ENCODE results near the gene MNT.

MNT gene

DNA sequence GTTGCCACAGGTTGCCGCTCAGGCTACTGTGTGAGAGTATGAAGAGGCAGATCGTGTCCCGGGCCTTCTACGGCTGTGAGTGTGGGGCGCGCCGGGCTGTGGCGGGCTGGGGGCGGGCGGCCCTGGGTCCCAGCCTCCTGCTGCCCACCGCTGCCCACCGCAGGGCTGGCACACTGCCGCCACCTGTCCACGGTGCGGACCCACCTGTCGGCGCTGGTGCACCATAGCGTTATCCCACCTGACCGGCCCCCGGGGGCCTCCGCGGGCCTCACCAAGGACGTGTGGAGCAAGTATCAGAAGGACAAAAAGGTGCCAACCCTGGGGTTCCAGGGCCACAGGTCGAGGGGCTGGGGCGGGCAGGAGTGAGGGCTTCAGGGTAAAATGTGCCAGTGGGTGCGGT lies 28.7 kb downstream of the MNT start:
- Histone ChIP-seq H4K20me1 (ENCODE audit: insufficient read depth, low read length) (no peaks in the 10 kb centered on the region), H3K4me3 (ENCODE audit: low read length) (no peak overlapping the region), H3K79me2 (ENCODE audit: low read length) (no peaks in the 10 kb centered on the region), H3K4me2 (ENCODE audit: low read length) (no peak overlapping the region), H3K9me3 (ENCODE audit: insufficient read depth, low read length) (no peaks in the 10 kb centered on the region), H3K4me1 (ENCODE audit: low read length) (no peaks in the 10 kb centered on the region), H3K36me3 (replicated peaks; ENCODE audit: low read depth, low read length) (no peaks in the 10 kb centered on the region), H3K27me3 (ENCODE audit: low read depth, low read length) (no peaks in the 10 kb centered on the region), H3K27ac (ENCODE audit: low read length) (no peak overlapping the region), H2AFZ (ENCODE audit: low read depth, low read length) (no peak overlapping the region), H3K9ac (ENCODE audit: low read length) (no peak overlapping the region)
- TF ChIP-seq EZH2phosphoT487 (IDR thresholded peaks at IDR 0.05; ENCODE audit: low read depth): no peak
- TF ChIP-seq, protein P1, sequence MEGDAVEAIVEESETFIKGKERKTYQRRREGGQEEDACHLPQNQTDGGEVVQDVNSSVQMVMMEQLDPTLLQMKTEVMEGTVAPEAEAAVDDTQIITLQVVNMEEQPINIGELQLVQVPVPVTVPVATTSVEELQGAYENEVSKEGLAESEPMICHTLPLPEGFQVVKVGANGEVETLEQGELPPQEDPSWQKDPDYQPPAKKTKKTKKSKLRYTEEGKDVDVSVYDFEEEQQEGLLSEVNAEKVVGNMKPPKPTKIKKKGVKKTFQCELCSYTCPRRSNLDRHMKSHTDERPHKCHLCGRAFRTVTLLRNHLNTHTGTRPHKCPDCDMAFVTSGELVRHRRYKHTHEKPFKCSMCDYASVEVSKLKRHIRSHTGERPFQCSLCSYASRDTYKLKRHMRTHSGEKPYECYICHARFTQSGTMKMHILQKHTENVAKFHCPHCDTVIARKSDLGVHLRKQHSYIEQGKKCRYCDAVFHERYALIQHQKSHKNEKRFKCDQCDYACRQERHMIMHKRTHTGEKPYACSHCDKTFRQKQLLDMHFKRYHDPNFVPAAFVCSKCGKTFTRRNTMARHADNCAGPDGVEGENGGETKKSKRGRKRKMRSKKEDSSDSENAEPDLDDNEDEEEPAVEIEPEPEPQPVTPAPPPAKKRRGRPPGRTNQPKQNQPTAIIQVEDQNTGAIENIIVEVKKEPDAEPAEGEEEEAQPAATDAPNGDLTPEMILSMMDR (IDR thresholded peaks at IDR 0.05; ENCODE audit: low read depth, low read length): no peak

- H3K27ac ChIP-seq (ENCODE audit: low read length): no peak overlapping the region
- no peaks in the 10 kb centered on the region for H3K36me3 ChIP-seq (replicated peaks; ENCODE audit: low read depth, low read length)
- no peaks in the 10 kb centered on the region for H4K20me1 ChIP-seq (ENCODE audit: insufficient read depth, low read length)
- TF ChIP-seq, protein P1 (IDR thresholded peaks at IDR 0.05; ENCODE audit: low read depth, low read length): no peak
- TF ChIP-seq EZH2phosphoT487 (IDR thresholded peaks at IDR 0.05; ENCODE audit: low read depth): no peak
- H3K4me3 ChIP-seq (ENCODE audit: low read length): no peak overlapping the region
- no peak overlapping the region for H2AFZ ChIP-seq (ENCODE audit: low read depth, low read length)
- no peaks in the 10 kb centered on the region for H3K4me1 ChIP-seq (ENCODE audit: low read length)
- no peaks in the 10 kb centered on the region for H3K9me3 ChIP-seq (ENCODE audit: insufficient read depth, low read length)
- no peaks in the 10 kb centered on the region for H3K79me2 ChIP-seq (ENCODE audit: low read length)
- H3K4me2 ChIP-seq (ENCODE audit: low read length): no peak overlapping the region
- no peak overlapping the region for H3K9ac ChIP-seq (ENCODE audit: low read length)
- H3K27me3 ChIP-seq (ENCODE audit: low read depth, low read length): no peaks in the 10 kb centered on the region
These were observed 29.4 kb downstream of the MNT start for GRCh38 chr17:2371183-2372130.

DNA sequence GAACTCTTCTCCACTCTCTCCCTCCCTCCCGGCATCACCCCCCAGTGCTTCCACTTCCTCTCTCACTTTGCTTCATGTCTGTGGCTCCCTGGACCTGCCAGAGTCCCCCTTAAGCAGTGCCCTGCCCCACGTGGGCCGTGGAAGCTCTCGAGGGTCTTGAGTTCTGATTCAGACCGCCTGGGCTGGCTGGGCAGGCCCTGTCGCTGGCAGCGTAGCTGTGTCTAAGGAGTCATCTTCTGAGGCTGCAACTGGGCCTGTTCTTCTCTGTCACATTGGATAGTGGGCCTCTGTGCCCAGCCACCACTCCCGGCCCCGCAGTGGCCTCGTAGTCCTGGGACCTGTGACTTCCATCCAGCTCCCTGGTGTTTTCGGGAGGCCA lies 30.7 kb downstream of the MNT start:
- Histone ChIP-seq H3K79me2 (ENCODE audit: low read length) (no peaks in the 10 kb centered on the region), H3K4me1 (ENCODE audit: low read length) (no peaks in the 10 kb centered on the region), H4K20me1 (ENCODE audit: insufficient read depth, low read length) (no peaks in the 10 kb centered on the region), H3K27me3 (ENCODE audit: low read depth, low read length) (no peaks in the 10 kb centered on the region), H3K4me2 (ENCODE audit: low read length) (no peak overlapping the region), H3K9ac (ENCODE audit: low read length) (no peak overlapping the region), H3K9me3 (ENCODE audit: insufficient read depth, low read length) (no peaks in the 10 kb centered on the region), H3K36me3 (replicated peaks; ENCODE audit: low read depth, low read length) (no peaks in the 10 kb centered on the region), H3K27ac (ENCODE audit: low read length) (no peak overlapping the region), H3K4me3 (ENCODE audit: low read length) (no peak overlapping the region), H2AFZ (ENCODE audit: low read depth, low read length) (no peak overlapping the region)
- TF ChIP-seq EZH2phosphoT487 (IDR thresholded peaks at IDR 0.05; ENCODE audit: low read depth): no peak
- TF ChIP-seq, protein P1 (IDR thresholded peaks at IDR 0.05; ENCODE audit: low read depth, low read length): no peak

DNA sequence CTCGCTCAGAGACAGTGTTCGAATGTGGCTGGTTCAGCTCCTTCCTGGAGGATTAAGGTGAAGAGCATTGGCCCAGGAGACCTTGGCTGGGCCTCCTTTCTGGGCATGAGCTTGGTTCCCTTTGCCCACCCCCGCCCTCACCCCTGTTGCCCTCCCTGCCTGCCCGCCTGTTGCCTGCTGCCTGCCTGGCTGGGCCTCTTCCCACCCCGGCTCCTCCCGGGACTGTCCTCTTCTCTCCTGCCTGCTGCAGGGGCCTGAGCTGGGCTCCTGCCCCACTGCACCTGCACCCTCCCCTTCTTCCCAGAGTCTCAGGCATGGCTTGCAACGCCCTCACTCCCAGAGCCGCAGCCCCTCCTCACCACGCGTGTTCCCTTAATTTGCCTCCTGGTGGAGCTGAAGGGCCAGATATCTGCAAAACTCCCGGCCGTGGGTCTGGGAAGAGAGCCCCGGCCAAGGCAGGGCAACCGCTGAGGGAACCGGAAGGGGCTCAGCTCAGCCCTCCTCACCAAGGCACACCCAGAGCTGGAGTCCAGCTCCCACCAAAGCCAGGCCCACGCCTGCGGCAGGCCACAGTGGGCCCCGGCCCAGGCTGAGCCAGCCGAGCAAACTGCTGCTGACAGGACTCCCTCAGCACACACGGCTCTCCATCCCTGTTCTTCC lies 31.2 kb downstream of the MNT start:
- Histone ChIP-seq H3K4me3 (ENCODE audit: low read length) (no peak overlapping the region), H3K79me2 (ENCODE audit: low read length) (no peaks in the 10 kb centered on the region), H4K20me1 (ENCODE audit: insufficient read depth, low read length) (no peaks in the 10 kb centered on the region), H3K36me3 (replicated peaks; ENCODE audit: low read depth, low read length) (no peaks in the 10 kb centered on the region), H3K4me2 (ENCODE audit: low read length) (no peak overlapping the region), H3K9ac (ENCODE audit: low read length) (no peak overlapping the region), H3K27me3 (ENCODE audit: low read depth, low read length) (no peaks in the 10 kb centered on the region), H3K9me3 (ENCODE audit: insufficient read depth, low read length) (no peaks in the 10 kb centered on the region), H2AFZ (ENCODE audit: low read depth, low read length) (no peak overlapping the region), H3K4me1 (ENCODE audit: low read length) (no peaks in the 10 kb centered on the region), H3K27ac (ENCODE audit: low read length) (no peak overlapping the region)
- no peak for TF ChIP-seq EZH2phosphoT487 (IDR thresholded peaks at IDR 0.05; ENCODE audit: low read depth)
- TF ChIP-seq, protein P1 (IDR thresholded peaks at IDR 0.05; ENCODE audit: low read depth, low read length): no peak
